ENCODE data around the gene PRDM16.

Gene PRDM16

DNA sequence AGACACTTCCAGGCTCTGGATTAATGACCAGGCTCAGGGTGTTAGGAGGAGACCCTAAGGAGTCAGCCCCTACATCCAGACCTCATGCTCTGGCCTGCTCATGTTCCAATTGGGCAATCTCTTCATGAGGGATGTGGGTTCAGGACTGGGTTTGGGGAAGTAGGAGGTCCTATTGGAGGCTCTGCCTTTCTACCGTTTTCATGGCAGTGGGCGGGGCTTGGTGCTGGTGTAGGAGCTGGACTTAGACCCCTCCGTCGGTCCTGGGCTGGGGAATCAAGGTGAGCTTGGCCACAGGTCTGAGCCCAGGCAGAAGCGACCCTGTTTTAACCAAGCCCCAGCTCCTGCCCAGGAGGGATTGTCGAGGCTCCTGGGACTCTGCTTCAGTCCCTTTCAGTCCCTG is 123.4 kb downstream of the PRDM16 start:
- DNase-seq = no peak

DNA sequence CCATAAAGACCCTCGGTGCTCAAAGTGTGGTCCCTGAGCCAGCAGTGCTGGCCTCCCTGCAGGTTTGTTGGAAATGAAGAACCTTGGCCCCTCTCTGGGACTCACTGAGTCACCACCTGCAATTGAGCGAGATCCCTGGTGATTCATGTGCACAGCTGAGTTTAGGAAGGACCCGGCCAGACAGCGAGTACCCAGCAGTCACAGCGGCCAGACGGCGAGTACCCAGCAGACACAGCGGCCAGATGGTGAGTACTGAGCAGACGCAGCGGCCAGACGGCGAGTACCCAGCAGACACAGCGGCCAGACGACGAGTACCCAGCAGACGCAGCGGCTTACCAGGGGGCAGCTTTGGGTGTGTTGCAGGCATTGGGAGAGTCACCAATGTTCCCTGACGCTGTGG is 123.8 kb downstream of the PRDM16 start:
- DNase-seq = no peak

DNA sequence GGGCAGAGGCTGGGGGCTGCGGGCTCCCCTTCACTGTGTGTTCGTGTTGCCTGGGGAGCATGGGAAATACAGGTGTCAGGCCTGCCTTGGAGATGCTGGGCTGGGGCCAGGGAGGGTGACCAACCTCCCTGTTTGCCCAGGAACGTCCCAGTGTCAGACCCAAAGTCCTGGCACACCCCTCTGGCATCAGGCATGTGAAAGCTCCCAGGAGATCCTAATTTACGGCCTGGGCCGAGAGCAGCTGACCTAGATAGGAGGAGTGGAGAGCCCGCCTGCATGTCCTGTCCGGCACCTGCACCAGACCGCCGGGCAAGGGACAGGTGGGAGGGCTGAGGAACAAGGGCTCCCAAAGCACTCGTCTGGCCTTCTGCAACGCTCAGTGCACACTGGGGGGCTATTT is 124.8 kb downstream of the PRDM16 start:
- no peak for DNase-seq

DNA sequence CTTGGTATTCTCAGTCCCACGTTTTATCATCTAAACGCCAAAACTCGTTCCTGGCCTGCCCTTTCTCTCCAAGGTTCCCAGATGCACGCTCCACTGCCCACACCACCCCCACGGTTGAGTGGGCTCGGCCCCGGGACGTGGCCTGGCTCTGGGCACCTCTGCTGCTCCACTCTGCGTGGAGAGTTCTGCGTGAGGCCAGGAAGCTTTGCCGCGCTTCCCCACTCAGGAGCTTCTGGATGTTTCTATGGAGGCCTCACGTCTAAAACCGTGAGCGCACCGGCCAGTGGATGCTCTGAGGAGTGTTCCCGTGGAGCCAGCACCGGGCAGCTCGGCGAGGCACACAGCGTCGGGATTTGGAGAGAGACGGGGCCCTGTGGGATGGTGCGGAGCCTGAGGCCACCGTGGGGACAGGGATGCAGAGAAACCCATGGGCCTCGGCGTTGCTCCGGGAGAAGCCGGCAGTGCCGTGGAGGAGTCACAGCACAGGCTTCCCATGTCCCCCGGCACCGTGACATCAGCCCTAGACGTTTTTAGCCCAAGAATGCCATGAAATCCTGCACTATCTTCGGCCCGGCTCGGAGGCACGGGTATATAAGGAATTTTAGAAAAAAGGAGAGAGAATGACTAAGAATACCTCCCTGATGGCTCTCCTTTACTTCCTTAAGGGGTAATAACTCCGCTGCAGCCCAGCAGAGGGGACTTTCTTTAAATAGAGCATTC is 125.9 kb downstream of the PRDM16 start:
- DNase-seq = no peak

DNA sequence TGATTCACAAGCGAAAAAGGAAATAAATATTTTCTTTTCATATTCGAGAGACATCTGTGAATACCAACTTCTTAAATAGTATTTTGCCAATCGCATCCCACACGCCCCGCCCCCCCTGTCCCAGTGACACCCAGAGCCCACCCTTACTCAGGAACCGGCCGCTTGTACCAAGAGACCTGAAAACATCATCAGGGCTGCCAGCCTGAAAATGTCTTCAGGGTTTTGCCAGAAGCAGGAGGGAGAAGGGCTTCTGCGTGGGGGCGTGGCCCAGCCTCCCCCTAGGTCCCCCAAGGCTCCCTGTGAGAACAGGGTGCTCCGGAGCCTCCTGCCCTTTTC is 126.4 kb downstream of the PRDM16 start:
- DNase-seq = no peak

DNA sequence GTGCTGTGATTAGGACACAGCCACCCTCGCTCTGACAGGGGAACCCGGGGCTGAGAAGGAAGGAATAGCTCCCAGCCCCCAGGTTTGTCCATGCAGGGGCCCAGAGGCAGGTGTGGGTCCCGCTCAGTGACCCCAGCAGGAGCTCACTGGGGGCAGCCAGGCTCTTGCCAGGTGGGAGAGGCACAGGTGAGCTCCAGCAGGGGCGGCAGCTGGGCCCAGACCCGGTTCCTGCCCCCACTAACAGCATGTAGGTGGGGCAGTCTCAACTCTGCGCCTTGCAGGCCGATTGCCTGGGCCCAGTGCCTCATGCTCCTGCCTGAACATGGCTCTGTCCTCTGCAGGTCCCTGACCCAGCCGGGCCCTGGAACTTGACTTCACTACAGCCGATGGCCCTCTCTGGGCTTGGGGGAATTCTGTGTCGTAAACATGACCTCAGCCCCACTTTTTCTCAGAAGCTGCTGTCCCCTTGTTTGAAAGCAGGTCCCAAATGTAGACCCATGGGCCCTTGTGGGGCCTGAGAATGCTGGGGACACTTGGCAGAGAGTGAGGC is 127.0 kb downstream of the PRDM16 start:
- no peak for DNase-seq

DNA sequence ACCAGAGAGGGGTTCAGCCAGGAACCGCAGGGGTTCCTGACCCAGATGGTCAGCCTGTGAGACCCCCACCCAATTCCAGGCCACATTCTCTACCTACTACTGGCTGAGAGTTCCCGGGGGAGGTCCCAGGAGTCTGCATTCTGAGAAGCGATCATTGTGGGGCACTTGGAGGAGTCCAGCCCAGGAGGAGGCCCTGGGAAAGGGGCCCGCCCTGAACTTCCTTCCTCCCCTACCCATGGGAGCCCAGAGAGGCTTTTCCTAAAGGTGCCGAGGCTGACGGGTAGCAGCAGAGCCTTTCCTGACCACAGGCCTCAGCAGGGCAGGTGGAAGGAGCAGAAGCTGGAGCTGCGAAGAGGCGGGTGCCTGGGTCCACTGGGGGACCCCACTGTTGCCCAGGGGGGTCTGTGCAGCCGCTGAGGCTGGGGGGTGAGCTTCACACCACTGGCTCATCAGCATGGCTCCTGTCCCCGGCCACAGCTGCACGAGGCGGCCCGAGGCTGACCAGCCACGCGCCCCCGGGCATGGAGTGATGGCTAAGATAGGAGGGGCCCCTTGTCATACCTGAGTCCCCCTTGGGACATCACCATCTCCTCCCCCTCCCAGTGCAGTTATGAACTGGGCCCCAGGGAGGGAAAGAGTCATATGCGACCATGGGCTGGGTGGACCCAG is 127.7 kb downstream of the PRDM16 start:
- DNase-seq = no peak

DNA sequence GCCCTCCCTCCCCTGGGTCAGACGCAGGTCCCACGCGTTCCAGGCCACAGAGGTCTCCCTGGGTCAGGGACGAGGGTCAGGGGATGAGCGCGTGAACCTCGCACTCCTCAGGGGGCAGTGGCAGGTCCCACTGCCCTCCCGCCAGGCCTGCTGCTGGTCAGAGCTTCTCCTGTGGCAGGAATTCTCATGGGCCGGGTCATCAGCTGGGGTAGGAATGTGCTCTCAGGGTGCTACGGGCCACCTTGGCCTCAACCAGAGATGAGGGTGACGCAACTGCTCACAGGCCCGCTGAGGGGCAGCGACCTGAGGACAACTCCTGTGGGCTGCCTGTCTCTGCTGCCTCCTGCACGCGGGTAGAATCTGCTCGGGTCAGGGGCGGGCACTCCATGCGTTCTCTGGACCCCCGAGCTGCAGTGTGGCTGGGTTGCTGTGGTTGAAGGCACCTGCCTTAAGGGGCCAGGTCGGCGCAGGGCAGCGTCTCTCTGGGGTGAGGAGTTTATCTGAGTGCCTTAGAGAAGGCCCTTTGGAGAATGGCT is 128.8 kb downstream of the PRDM16 start:
- DNase-seq = no peak

DNA sequence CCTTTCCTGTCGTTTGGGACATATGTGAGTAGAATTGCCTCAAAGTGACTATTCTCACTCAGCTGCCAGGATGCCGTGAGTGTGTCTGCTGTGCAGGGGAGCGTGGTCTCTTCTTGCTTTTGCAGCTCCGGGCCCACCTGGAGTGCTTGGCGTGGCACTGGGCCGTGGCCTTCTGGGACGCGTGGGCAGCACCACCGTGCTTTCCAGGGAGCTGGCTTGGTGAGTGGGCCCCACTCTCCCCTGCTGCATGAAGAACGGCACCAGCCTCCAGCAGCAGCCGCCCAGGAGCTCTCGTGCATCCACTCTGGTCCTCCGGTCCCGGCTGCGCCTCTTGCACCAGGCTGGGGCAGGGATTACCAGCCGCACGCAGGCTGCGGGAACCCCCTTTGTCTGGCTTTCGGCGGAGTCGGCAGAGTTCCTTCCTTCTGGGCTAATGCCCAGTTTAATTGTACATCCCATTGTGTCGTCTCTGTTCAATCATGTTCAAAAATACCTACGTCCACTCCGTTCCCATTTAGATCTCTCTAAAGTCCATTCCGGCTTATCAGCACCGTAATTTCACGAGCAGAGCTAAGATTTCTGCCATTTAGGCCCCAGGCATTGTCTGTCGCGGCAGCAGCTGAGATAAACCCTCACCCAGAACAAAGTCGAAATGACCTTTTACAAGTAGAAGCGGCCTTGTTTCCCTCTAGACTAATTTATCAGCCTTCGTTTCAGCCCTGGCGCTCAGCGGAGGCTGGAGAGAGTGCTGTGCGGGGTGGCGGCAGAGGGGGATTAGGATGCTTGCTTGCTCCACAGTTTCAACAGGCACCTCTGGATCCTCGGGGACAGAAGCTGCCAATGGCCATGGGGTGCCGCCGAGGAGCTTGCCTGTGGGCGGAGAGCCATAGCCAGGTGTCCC is 129.6 kb downstream of the PRDM16 start:
- DNase-seq = no peak

DNA sequence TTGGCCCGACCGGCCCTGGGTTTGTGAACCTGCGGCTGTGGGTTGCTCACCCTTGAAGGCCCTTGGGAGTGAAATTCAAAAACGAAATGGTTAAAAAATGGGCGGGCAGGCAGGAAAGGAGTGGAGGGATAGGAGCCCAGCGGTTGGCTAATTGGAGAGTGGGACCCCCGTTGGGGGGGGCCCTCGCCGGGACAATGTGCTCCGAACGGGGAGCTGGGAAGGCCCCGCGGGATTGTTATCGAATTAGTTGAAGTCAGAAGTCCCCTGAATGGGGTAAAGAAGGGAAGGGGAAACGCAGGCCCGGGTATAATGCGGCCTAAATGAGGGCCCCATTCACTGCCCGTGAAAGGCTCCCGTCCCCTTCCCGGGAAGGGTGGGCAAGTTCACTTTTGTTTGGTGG is 135.7 kb downstream of the PRDM16 start:
- no peak for DNase-seq

DNA sequence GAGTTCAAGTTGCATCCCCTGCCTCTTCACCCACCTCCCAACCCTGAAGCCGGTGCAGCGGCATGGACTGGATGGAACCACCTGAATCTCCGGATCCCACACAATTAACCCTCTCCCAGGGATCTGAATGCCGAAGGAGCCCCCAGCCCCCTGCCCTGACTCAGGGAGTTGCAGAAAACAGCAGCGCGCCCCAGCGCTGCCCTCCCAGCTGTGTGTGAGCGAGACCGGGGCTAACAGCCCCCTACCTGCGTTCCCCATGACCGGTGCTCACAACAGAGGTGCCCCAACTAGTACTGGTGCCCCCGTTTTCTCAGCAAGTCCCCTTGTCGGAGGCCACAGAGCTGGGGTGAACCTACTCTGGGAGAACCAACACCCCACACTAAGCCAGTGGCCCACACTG is 136.8 kb downstream of the PRDM16 start:
- DNase-seq = no peak

DNA sequence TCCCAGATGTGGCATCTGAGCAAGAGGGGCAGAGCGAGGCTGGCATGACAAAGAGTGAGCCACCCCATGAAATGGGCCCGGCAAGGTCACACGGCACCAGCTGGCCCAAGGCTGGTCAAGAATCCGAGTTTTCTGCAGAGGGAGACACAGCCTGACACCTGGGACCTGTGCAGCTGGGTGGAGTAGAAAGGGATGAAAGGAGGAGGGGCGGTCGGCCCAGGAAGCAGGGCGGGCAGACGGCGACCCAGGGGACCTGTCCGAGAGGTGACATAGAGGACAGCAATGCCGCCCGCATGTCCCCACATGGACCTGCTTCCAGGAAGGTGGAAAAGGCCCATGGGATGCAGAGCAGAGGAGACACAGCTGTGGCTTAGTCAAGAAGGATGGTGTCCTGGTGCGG is 137.7 kb downstream of the PRDM16 start:
- DNase-seq = no peak

DNA sequence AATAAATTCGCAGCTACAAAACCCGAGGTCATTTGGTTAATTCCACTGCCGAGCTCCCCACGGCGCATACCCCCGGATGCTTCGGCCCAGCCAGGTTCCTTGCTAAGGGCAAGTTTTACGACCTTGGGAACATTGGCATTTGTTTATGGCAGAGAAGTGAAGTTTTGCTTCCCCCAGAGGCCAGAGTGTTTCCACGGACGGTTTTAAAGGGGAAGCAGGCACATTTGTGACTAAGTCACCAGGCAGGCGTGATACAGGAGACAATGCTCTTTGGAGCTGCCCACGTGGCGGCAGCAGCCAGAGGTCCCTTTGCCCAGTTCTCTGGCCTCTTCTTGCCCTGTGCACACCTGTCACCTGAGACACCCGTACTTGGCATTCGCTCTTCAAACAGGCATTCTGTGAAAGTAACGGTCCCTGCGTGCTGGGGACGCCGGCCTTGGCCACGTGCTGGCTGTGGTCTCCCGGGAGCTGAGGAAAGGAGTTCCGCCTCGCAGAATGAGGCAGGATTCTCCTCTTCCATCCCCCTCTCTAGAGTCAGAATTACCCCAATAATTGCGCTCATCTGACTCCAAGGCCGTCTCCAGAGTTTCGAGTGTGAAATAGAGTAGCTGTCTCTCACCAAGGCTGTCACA is 138.3 kb downstream of the PRDM16 start:
- DNase-seq = no peak

DNA sequence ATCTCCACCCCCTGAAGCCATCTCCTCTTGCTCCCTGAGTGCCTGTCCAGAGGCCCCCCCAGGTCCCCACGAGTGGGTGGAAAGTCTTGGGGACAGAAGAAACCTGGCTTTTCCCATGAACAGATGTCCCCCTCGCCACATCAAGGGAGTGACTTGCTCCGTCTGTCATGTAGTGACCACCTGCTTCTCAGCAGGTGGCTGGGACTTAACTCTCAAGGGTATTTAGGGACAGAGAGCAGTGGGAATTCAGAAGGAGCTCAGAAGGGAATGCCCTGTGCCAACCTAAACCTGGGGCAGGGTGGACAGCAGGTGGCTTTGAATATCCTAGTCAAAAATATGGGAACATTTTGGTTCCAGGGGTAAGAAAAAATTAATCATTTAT is 139.8 kb downstream of the PRDM16 start:
- DNase-seq = no peak

DNA sequence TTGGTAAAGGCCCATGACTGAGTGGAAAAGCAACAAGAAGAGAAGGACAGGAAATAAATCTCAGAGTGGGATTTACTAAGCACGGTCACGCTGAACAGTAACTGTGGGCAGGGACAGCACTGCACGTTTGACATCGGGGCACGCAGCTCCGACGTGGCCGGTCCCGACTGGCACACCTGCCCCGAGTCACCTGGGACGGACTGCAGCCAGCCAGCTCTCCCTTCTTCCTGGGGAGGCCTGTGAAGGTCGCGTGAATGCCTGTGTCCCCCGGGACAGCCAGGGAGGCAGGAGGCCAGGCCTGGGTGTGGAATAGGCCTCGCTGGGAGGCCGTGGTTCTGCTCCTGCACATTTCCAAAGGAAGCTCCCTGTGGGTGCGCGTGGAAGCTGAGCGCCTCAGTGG is 140.2 kb downstream of the PRDM16 start:
- DNase-seq = no peak

DNA sequence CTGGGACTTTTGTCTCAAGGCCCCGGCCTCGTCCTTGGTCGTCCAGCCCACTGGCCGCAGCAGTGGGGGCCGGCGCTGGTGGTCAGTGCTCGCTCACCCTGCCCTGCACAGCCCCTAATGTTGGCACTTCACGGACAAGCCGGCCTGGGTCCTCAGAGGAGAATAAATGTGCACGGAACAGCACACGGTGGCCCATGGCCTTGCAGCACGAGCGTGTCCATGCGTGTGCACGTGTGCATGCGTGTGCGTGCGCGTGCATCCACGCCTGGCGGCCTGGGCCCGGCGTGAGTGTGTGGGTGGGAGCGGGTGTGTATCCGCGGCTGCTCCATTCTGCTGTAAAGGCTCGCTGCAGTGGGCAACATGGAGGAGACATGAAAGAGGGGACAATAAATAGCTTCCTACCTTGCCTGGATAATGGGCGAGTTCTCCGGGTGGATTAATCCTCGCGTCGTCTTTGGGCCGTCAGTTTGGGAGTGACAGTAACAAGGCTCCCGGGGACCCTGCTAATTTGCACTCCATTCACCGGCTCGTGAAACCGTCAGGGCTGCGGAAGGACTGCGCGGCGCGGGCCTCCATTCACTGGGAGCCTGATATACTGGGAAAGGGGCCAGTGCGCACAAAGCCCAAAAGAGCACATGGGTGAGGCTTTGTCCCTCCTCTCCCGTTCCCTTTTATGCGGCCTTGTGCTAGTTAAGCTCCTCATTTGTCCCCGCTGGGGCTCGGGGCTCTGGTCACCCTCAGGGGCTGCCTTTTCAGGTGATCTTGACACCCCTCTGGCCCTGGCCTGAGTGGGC is 142.8 kb downstream of the PRDM16 start:
- DNase-seq = no peak

DNA sequence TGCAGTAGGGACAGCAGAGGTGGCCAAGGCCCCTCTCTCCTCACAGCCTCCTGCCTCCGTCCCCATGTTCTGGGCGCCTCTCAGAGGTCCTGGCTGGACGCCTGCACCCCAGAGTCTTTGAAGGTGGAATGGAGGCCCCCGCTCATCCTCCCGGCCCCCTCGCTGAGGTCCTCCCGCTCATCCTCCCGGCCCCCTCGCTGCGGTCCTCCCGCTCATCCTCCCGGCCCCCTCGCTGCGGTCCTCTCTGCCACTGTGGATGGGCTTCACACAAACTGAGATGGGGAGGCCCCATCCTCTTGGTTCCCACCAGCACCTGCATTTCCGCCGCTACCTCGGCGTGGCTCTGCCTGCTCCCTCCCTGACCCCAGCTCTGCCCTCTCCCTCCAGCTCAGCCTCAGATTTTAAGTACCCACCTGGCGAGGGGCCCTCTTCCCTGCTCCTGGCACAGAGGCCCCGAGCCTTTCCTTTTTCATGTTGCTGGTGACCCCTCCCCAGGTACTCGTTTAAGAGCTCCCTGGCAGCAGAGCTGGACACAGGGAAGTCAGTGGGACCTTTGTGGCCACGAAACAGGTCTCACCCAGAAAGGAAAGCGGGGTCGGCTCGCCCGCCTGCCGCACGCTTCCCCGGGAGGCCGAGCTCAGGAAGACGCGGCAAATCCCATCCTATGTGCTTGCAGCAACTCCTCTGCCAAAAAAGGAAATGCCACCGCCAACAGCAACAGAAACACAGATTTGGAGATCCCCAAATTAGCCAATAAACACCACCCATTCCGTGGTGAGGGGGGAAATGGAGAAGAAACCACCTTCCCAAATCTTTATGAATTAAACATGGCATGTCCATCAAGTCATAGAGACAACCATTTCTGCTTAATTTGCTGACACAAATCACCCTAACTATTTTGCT is 143.7 kb downstream of the PRDM16 start:
- DNase-seq = no peak

DNA sequence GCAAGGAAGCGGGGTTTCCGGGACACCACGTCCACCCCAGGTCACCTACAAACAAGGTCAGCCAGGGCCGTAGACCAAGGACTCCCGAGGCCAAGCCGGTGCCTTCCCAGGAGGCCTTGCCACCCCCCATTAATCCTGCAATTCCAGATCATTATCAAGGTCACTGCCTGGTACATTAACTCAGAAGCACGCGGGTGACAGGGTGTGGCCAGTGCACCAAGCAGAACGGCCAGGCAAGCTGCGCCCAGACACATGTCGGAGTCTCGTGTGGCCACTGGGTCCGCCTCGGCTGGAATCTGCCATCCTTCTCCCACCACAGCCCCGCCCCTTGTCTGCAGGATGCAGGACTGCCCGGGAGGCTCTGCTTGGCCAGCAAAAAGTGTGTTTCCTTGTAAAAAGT is 144.7 kb downstream of the PRDM16 start:
- DNase-seq = no peak

DNA sequence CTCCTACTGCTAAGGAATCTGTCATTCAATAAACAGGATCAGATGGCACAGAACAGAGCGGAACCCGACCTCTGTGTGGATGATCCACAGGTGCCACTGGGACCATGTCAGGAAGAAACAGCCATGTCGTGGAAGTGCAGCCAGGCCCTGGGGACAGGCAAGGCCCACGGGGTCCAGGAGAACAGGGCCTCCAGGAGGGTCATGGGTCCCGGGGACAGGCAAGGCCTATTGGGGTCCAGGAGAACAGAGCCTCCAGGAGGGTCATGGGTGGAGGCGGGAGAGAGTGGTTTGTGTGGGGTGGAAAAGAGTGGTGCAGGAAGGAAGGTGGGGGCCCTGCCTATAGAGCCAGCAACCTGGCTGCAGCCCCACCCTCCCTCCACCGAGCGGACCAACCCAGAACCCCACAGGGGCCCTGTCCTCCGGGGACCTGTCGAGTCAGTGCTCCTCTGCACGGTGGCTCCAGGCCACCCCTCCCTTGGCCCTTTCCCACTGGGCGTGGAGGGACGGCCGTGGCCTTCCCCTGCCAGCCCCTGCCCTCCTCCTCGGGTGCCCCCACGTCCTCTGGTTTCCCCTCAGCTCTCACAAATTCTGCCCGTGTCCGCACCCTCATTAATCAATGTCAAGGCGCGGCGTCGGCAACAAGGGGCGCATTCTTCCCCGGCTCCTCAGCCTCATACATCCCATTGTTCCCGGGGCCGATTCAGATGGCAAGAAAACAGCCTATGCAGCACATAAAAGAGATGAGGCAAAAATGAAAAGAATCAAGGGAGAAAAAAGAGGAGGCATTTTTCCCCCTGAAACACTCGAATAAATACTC is 146.4 kb downstream of the PRDM16 start:
- no peak for DNase-seq

DNA sequence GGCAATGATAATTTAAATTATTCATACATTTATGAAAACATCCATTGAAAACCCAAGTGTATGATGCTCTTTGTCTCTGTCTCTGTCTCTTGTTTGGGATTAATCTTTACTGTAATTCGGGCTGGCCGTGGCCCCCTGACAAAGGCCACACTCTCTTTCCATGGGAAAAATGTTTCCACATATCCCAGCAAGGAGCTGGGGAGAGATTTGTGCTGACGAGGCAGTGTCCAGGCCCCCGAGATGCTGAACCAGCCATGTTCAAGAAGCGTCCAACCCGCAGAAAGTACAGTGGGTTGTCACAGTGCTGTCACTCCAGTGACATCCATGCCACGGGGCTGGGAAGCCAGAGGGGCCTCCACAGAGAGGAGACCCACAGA is 147.0 kb downstream of the PRDM16 start:
- no peak for DNase-seq

All from NCI-H1048 (cell line).